Stimulated activated naive CD4-positive, alpha-beta T cell treated with Interleukin-2 at 50 U/mL for 16 hours (primary cell): ENCODE measurements around the gene SHISA7.
"Not testable (repeated sequence)": the region's sequence is repeated elsewhere in the genome, so short reads cannot be mapped to it uniquely, and the experiment has no call there.

Source experiments
- DNase-seq: peaks from one replicate; lab custom pipeline; 2025; lab: John Stamatoyannopoulos, UW

The SHISA7 gene

GRCh38 chr19:55446060-55446459 lies 3.0 kb upstream of the SHISA7 start:
- DNase-seq, result no peak

- DNase-seq, result no peak
These were observed 1.5 kb upstream of the SHISA7 start for GRCh38 chr19:55444646-55445045.

- no peak for DNase-seq
These were observed 852 bp upstream of the SHISA7 start for GRCh38 chr19:55443824-55444480.

GRCh38 chr19:55442372-55442961 lies 633 bp downstream of the SHISA7 start:
- peak; percentile 5 for DNase-seq

- no peak for DNase-seq
These were observed 1.3 kb downstream of the SHISA7 start for GRCh38 chr19:55441692-55442321.

- DNase-seq, result no peak
These were observed 1.8 kb downstream of the SHISA7 start for GRCh38 chr19:55441319-55441691.

GRCh38 chr19:55440411-55441105 lies 2.5 kb downstream of the SHISA7 start:
- DNase-seq, result no peak

- DNase-seq, result no peak
These were observed 4.0 kb downstream of the SHISA7 start for GRCh38 chr19:55439052-55439451.

- no peak for DNase-seq
These were observed 5.7 kb downstream of the SHISA7 start for GRCh38 chr19:55437410-55437809.

- no peak for DNase-seq
These were observed 6.3 kb downstream of the SHISA7 start for GRCh38 chr19:55436847-55437246.

- no peak for DNase-seq
These were observed 8.1 kb downstream of the SHISA7 start for GRCh38 chr19:55435020-55435419.

GRCh38 chr19:55434356-55434919 lies 8.7 kb downstream of the SHISA7 start:
- no peak for DNase-seq

- DNase-seq, result no peak
These were observed 9.8 kb downstream of the SHISA7 start for GRCh38 chr19:55433292-55433691.

GRCh38 chr19:55432241-55432959 lies 10.7 kb downstream of the SHISA7 start:
- DNase-seq, result no peak

- DNase-seq, result no peak
These were observed 11.9 kb downstream of the SHISA7 start for GRCh38 chr19:55431183-55431582.

GRCh38 chr19:55426042-55426441 lies 17.1 kb downstream of the SHISA7 start:
- DNase-seq, result no peak

- DNase-seq, result no peak
These were observed 18.6 kb downstream of the SHISA7 start for GRCh38 chr19:55424518-55424917.

- no peak for DNase-seq
These were observed 19.7 kb downstream of the SHISA7 start for GRCh38 chr19:55423225-55424005.

- DNase-seq, result not testable (repeated sequence)
These were observed 21.8 kb downstream of the SHISA7 start for GRCh38 chr19:55421281-55421680.

- no peak for DNase-seq
These were observed 23.4 kb downstream of the SHISA7 start for GRCh38 chr19:55419624-55420236.

- no peak for DNase-seq
These were observed 24.0 kb downstream of the SHISA7 start for GRCh38 chr19:55419103-55419502.
